Breast epithelium (tissue), 3 donors: Measurements from ENCODE around the gene SAP30BP.

Experiments
- CTCF ChIP-seq, 3 donors: fragments of 450-650 bp; IDR thresholded peaks; one replicate each; pipeline ENCODE4 v1.5.1; 2016 to 2017; ENCODE audit warnings: antibody characterized with exemption in 3 of 3, mild to moderate bottlenecking in 3 of 3, moderate library complexity in 3 of 3
- POLR2A ChIP-seq: fragments of 450-650 bp; IDR thresholded peaks from one replicate; pipeline ENCODE4 v1.6.1; 2016; ENCODE audit warnings: antibody characterized with exemption, mild to moderate bottlenecking, moderate library complexity
- POLR2AphosphoS5 ChIP-seq, 3 donors: sonication (generic); formaldehyde crosslinking; IDR thresholded peaks; one replicate each; pipeline ENCODE4 v1.6.1; 2017; ENCODE audit warnings: antibody characterized with exemption in 3 of 3

DNA sequence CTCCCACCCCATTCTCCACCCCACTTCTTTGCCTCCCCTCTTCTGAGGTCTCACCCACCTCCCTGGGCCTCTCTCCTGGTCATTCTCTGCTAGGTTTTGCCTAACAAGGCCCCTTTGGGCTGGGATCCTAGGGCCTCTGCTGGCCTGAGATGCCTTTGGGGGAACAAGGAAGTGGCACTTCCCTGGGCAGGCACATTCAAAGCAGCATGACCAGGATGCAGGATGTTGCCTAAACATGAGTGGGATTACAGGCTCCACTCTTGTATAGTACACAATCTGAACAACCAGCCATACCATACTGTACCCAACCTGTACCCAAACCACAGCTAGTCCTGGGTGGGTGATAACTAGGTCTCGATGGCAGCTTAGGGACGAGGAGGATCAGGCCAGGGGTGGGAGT, 88.9 kb downstream of the SAP30BP start:
- TF ChIP-seq POLR2AphosphoS5 (IDR thresholded peaks at IDR 0.05) (no peak), CTCF (IDR thresholded peaks at IDR 0.05) (no peak), POLR2A (no peak)
